Heart left ventricle (tissue), 16 donors: ENCODE measurements around the gene NT5DC2. TPM values are rescaled to one million over a fixed set of nuclear protein-coding genes. Genes with fewer than 3 reads are reported as not detected.

Experiments used
- ATAC-seq, 4 donors: fragments of 200-7000 bp; cut with Tn5 transposase; one replicate each; pipeline ENCODE4 v1.9.1; 2020 to 2022; ENCODE audit warnings: moderate library complexity in 4 of 4, mild to moderate bottlenecking in 3 of 4, moderate number of reproducible peaks in 1 of 4
- DNase-seq, 5 donors: peaks; one replicate each; pipeline ENCODE4 v3.0.0-alpha.2; 2020
- H3K27ac ChIP-seq, 12 donors: fragments of 200-600 bp; sonication (generic) in 4 of 12; one replicate each; pipeline versions ENCODE4 v1.5.0 to v1.8.0; 2016 to 2022; ENCODE audit warnings: mild to moderate bottlenecking in 2 of 12
- H3K27me3 ChIP-seq, 9 donors: fragments of 200-600 bp; sonication (generic) in 2 of 9; one replicate each; pipeline versions ENCODE4 v1.5.1 to v1.8.0; 2016 to 2022; ENCODE audit warnings: mild to moderate bottlenecking in 3 of 9
- H3K36me3 ChIP-seq, 9 donors: fragments of 200-600 bp; sonication (generic) in 2 of 9; one replicate each; pipeline versions ENCODE4 v1.5.0 to v1.8.0; 2018 to 2022; ENCODE audit warnings: mild to moderate bottlenecking in 2 of 9
- H3K4me1 ChIP-seq, 12 donors: fragments of 200-600 bp; sonication (generic) in 4 of 12; one replicate each; pipeline versions ENCODE4 v1.5.0 to v1.8.0; 2016 to 2022; ENCODE audit warnings: mild to moderate bottlenecking in 3 of 12
- H3K4me3 ChIP-seq, 12 donors: fragments of 200-600 bp; sonication (generic) in 4 of 12; one replicate each; pipeline versions ENCODE4 v1.5.0 to v1.8.0; 2017 to 2022; ENCODE audit warnings: mild to moderate bottlenecking in 9 of 12, moderate library complexity in 4 of 12
- H3K9me3 ChIP-seq, 12 donors: fragments of 200-600 bp; sonication (generic) in 4 of 12; one replicate each; pipeline versions ENCODE4 v1.5.0 to v1.8.0; 2016 to 2022; ENCODE audit warnings: mild to moderate bottlenecking in 1 of 12
- POLR2A ChIP-seq, 2 donors: fragments of 450-650 bp; IDR thresholded peaks; one replicate each; pipeline ENCODE4 v1.6.1; 2017; ENCODE audit warnings: antibody characterized with exemption in 2 of 2, mild to moderate bottlenecking in 2 of 2, moderate library complexity in 2 of 2
- WGBS, 4 donors: extraction: QIAGEN DNeasy Blood & Tissue Kit in 2 of 4; methylation state at CpG; one replicate each; pipeline versions ENCODE4 v1.1.5 to v1.1.7; 2013 to 2018; 5-methylcytosine and 5-hydroxymethylcytosine counted together
- intact Hi-C, 10 donors: fragments of 100-400 bp; cut with DNase I; formaldehyde crosslinking; loops; one replicate each; pipeline versions ENCODE4 v1.11.1 to v1.14.2; 2022
- polyA plus RNA-seq, 2 donors: library from polyadenylated mRNA; stranded (reverse); fragments of 200-250 nt; gene quantifications; one replicate each; pipeline ENCODE4 v1.2.3, GENCODE V29; 2013
- total RNA-seq, 9 donors: library from RNA; depleted of rRNA in 2 of 9; stranded (reverse); fragments of >200 nt in 2 of 9; fragmentation: NEBNext Ultra II Directional in 3 of 9; extraction: Animal tissue kit (Norgen Biotek cat#: 25700) in 3 of 9; gene quantifications; one replicate each; pipeline versions ENCODE4 v1.1.0 to v1.2.4, GENCODE V29; 2016 to 2023
- TF ChIP-seq, protein P1 (sequence below), 12 donors: fragments of 200-600 bp; sonication (generic) in 4 of 12; IDR thresholded peaks; one replicate each; pipeline versions ENCODE4 v1.5.0 to v1.8.0; 2018 to 2022; ENCODE audit warnings: antibody characterized with exemption in 12 of 12, mild to moderate bottlenecking in 5 of 12
- donor health status: ischemic (EF 13 %, LVEDD 7.1; RV severe dilation, severe dysfunction).
- donor health status: healthy with polysubstance abuse.
- donor health status: DM: no; HTN: yes; CAD: no.
- donor health status: DM: no; HTN: no; CAD: no.
- donor health status: ischemic (EF 25% LVEDD 6.9; RV normal size, moderate dysfunction).
- donor health status: ischemic (EF 25% LVEDD 5.7; RV mildly dilated, moderate dysfunction).
- donor health status: healthy.
- donor health status: DM: yes; HTN: yes; CAD: no.
- donor health status: ischemic (EF 35%, LVEDD 5.7; RV mildly dilated, moderate dysfunction).
- donor health status: nonischemic (EF 11% LVEDD 7.7; RV severe dilation, severe dysfunction).
- donor health status: DM: yes; HTN: yes; CAD: no.
- donor health status: PGD.
- donor health status: ischemic (EF 29% LVEDD 5.4; RV normal size, mild dysfunction).
- donor health status: nonischemic (EF 23%, LVEDD 6.1; RV moderate dilation, normal function).

Gene NT5DC2
- total and polyA plus RNA-seq, 11 donors, result 22.8 to 99.6 (median 59.7) TPM

DNA sequence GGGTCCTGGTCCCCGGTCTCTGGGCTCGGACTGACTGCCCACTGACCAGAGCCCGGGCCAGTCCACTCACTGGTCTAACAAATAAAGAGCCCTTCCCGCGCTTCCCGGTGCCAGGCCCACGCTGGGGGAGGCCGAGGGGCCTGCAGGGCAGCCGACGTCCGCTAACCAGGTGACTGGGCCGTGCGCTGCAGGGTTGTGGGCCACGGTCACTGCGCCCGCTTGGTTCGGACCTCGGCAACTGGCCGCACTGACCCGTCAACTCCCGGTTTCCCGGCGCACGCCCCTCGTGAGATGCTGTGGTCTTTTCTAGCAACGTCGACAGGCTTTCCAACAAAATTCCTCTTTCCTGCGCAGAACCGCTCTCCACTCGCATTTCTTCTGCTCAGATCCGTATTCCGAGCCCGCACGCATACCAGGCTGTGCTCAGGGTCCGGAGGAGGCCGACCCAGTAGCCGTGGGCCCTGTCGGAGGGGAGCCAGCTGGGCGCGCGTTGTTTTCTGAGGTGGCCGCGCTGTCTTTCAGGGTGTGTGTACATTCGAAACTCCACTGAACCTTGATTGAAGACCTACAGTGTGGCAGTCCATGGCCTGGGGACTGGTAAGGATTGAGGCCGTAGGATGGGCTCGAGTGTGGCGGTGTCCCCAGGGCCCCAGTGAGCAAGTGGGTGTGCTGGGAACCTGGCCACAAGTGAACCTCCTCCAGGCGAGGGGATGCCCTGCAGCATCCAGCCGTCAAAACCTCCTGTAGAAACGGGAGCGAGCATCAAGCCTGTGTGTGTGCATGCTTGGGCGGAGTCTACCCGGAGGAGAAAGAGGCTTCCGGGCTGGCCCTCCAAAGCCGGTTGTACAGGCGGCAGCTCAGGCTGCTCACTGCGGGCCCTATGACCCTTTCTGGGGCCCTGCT lies 875 bp upstream of the NT5DC2 start:
- 57 to 73% (median 61%) methylated on average over 47 to 57 of the region's 57 CpGs for WGBS, 4 donors
- H3K27me3 ChIP-seq, result no peaks in the 10 kb centered on the region
- H3K4me3 ChIP-seq, result peak overlapping the region; percentile 34 to 77 (median 59)
- ATAC-seq (no peak), DNase-seq (peak in 4 of 5 donors; percentile 29 to 72 (median 36))
- H3K36me3 ChIP-seq, result peaks cover 0 to 5% (median 0%) of the 10 kb centered on the region in 9 donors
- peaks cover 4 to 87% (median 71%) of the 10 kb centered on the region in 12 donors for H3K4me1 ChIP-seq
- TF ChIP-seq, protein P1, sequence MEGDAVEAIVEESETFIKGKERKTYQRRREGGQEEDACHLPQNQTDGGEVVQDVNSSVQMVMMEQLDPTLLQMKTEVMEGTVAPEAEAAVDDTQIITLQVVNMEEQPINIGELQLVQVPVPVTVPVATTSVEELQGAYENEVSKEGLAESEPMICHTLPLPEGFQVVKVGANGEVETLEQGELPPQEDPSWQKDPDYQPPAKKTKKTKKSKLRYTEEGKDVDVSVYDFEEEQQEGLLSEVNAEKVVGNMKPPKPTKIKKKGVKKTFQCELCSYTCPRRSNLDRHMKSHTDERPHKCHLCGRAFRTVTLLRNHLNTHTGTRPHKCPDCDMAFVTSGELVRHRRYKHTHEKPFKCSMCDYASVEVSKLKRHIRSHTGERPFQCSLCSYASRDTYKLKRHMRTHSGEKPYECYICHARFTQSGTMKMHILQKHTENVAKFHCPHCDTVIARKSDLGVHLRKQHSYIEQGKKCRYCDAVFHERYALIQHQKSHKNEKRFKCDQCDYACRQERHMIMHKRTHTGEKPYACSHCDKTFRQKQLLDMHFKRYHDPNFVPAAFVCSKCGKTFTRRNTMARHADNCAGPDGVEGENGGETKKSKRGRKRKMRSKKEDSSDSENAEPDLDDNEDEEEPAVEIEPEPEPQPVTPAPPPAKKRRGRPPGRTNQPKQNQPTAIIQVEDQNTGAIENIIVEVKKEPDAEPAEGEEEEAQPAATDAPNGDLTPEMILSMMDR (IDR thresholded peaks at IDR 0.05), result no peak
- TF ChIP-seq POLR2A (IDR thresholded peaks at IDR 0.05), result no peak
- H3K27ac ChIP-seq, result peak overlapping the region; percentile 3 to 88 (median 82)
- intact Hi-C loops, result loop anchor here in 8 of 10 donors (5.0 kb wide), 5 partner anchors 37 to 148 kb away; partner anchors contain the start of genes NISCH (in 1 of the 8) and STAB1 (in 1 of the 8)
- H3K9me3 ChIP-seq, result no peaks in the 10 kb centered on the region

DNA sequence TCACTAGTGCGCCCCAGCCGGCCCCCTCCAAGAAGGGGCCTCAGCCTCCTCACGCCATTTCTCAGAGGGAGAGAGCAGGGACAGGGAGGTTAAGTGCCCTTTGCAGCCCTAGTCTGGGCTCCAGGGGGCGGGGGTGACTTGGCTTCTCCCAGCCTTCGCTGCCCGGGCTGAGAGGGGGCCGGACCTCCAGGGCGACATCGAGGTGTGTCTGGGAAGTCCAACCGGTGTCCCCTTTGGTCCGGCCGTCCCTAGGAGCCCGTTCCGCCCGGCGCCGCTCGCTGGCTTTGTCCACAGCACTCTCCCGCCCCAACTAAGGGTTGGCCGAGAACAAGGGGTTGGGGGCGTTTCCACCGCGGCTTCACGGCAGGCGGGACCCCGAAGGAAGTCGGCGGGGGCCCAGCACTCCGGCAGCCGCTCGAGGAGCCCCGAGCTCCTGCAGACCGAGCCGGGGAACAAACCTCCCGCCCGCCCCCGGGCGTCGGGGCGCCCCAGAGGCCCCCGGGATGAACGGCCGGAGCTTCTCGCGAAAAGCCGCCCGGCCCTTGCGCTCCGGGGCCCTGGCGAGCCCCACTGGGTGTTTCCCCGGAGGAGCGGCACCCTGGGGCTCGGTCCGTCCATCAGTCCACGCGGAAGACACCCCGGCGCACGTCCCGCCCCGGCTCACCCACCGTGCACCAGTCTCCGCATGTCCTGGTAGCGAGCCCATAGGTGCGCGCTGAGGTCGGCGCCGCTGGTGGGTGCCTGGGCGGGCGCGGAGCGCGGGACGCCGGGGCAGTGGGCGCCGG lies 627 bp downstream of the NT5DC2 start:
- H3K9me3 ChIP-seq, result no peaks in the 10 kb centered on the region
- 2 to 11% (median 4%) methylated on average over 10 to 78 of the region's 78 CpGs for WGBS, 4 donors
- H3K36me3 ChIP-seq, result peaks cover 0 to 9% (median 1%) of the 10 kb centered on the region in 9 donors
- H3K27me3 ChIP-seq, result no peaks in the 10 kb centered on the region
- peak in 3 of 5 donors; percentile 37 to 70 (median 48) for DNase-seq
- H3K27ac ChIP-seq, result peak overlapping the region; percentile 12 to 93 (median 80)
- ATAC-seq, result no peak
- intact Hi-C loops, result loop anchor here in 2 of 10 donors (5.0 kb wide), 2 partner anchors 36 to 51 kb away; partner anchors contain the start of gene STAB1 (in 1 of the 2)
- H3K4me1 ChIP-seq, result peaks cover 4 to 85% (median 63%) of the 10 kb centered on the region in 12 donors
- H3K4me3 ChIP-seq, result peak overlapping the region; percentile 46 to 75 (median 62)
- TF ChIP-seq, protein P1 (IDR thresholded peaks at IDR 0.05), result no peak
- TF ChIP-seq POLR2A (IDR thresholded peaks at IDR 0.05), result no peak

DNA sequence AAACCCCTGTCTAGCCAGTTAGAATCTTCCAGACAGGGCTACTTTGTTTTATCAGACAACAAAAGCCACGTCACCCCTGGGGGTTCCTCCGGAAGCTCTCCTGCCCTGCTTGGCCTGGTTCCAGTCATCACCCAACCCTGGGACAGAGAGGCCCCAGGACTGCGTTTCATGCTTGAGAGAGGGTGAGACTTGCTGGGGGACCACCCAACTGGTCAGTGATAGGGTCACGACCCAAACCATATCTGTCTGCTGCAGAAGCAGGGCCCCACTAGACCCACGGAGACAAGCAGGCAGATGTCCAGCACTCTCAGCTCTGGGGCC lies 1.2 kb downstream of the NT5DC2 start:
- Histone ChIP-seq H3K36me3 (peaks cover 0 to 13% (median 7%) of the 10 kb centered on the region in 9 donors), H3K27me3 (no peaks in the 10 kb centered on the region), H3K9me3 (no peaks in the 10 kb centered on the region), H3K4me1 (peaks cover 0 to 80% (median 57%) of the 10 kb centered on the region in 12 donors), H3K27ac (peak overlapping the region in 10 of 12 donors; percentile 59 to 93 (median 88)), H3K4me3 (peak overlapping the region; percentile 46 to 75 (median 62))
- TF ChIP-seq, protein P1 (IDR thresholded peaks at IDR 0.05), result no peak
- TF ChIP-seq POLR2A (IDR thresholded peaks at IDR 0.05), result no peak
- ATAC-seq, result no peak
- DNase-seq, result peak in 2 of 5 donors; percentile 41 to 52
- 39 to 59% (median 41%) methylated on average over 4 to 5 of the region's 5 CpGs for WGBS, 4 donors
- intact Hi-C loops, result loop anchor here in 2 of 10 donors (5.0 kb wide), 2 partner anchors 35 to 50 kb away; partner anchors contain the start of gene STAB1 (in 1 of the 2)
